GM23338 (cell line): ENCODE results near the gene FBN3. TPM values are rescaled to one million over a fixed set of nuclear protein-coding genes. Genes with fewer than 3 reads are reported as not detected.

Source experiments
- ATAC-seq: fragments of 200-7000 bp; cut with Tn5 transposase; 3 replicates; pipeline ENCODE4 v1.9.1; 2020
- DNase-seq: peaks from one replicate; pipeline ENCODE4 v3.0.0-alpha.2; 2015; ENCODE audit warnings: low spot score
- H2AFZ ChIP-seq: fragments of 200-600 bp; sonication (generic); 2 replicates; pipeline ENCODE4 v1.8.0; 2016; ENCODE audit warnings: antibody characterized with exemption, mild to moderate bottlenecking, moderate library complexity
- H3F3A ChIP-seq: fragments of 200-600 bp; sonication (generic); replicated peaks from 2 replicates; pipeline ENCODE4 v1.8.0; 2017; ENCODE audit warnings: antibody characterized with exemption, mixed run types, low read depth
- H3K27ac ChIP-seq: fragments of 200-600 bp; sonication (generic); 2 replicates; pipeline ENCODE4 v1.6.1; 2016; ENCODE audit warnings: low read depth
- H3K27me3 ChIP-seq: fragments of 200-600 bp; sonication (generic); 2 replicates; pipeline ENCODE4 v1.8.0; 2016; ENCODE audit warnings: mild to moderate bottlenecking, mixed run types, moderate library complexity; ENCODE audit not compliant: insufficient read depth
- H3K36me3 ChIP-seq: fragments of 200-600 bp; sonication (generic); 2 replicates; pipeline ENCODE4 v1.8.0; 2016; ENCODE audit warnings: mild to moderate bottlenecking; ENCODE audit not compliant: insufficient read depth
- H3K4me1 ChIP-seq: fragments of 200-600 bp; sonication (generic); 2 replicates; pipeline ENCODE4 v1.8.0; 2016; ENCODE audit warnings: mild to moderate bottlenecking, moderate library complexity; ENCODE audit not compliant: insufficient read depth
- H3K4me2 ChIP-seq: fragments of 200-600 bp; sonication (generic); 2 replicates; pipeline ENCODE4 v1.7.1; 2017; ENCODE audit warnings: mixed run types
- H3K4me3 ChIP-seq: fragments of 200-600 bp; sonication (generic); 2 replicates; pipeline ENCODE4 v1.6.1; 2016; ENCODE audit warnings: mixed run types
- H3K79me2 ChIP-seq: fragments of 200-600 bp; sonication (generic); replicated peaks from 2 replicates; pipeline ENCODE4 v1.8.0; 2017; ENCODE audit warnings: mild to moderate bottlenecking; ENCODE audit not compliant: insufficient read depth
- H3K9me2 ChIP-seq: fragments of 200-600 bp; sonication (generic); 2 replicates; pipeline ENCODE4 v1.8.0; 2017; ENCODE audit not compliant: insufficient read depth
- H4K20me1 ChIP-seq: fragments of 200-600 bp; sonication (generic); replicated peaks from 2 replicates; pipeline ENCODE4 v1.8.0; 2017; ENCODE audit warnings: mild to moderate bottlenecking; ENCODE audit not compliant: insufficient read depth
- H3K27ac Mint-ChIP-seq: 2 replicates; pipeline ENCODE4 v1.8.0; 2020; ENCODE audit warnings: inconsistent platforms, mild to moderate bottlenecking, moderate library complexity, mixed read lengths
- H3K27me3 Mint-ChIP-seq: 3 replicates; pipeline ENCODE4 v1.8.0; 2022; ENCODE audit warnings: low read depth, mild to moderate bottlenecking, moderate library complexity, mixed read lengths, inconsistent platforms; ENCODE audit not compliant: insufficient read depth, poor library complexity
- H3K36me3 Mint-ChIP-seq: 3 replicates; pipeline ENCODE4 v1.8.0; 2021; ENCODE audit warnings: low read depth, mild to moderate bottlenecking, inconsistent platforms, moderate library complexity, mixed read lengths
- H3K4me1 Mint-ChIP-seq: 3 replicates; pipeline ENCODE4 v1.8.0; 2020; ENCODE audit warnings: mild to moderate bottlenecking, inconsistent platforms, mixed read lengths
- H3K4me3 Mint-ChIP-seq: 3 replicates; pipeline ENCODE4 v1.8.0; 2021; ENCODE audit warnings: moderate library complexity, mild to moderate bottlenecking, inconsistent platforms, mixed read lengths
- H3K9me3 Mint-ChIP-seq: 3 replicates; pipeline ENCODE4 v1.8.0; 2020; ENCODE audit warnings: moderate library complexity, mild to moderate bottlenecking, inconsistent platforms, mixed read lengths
- CREB1 ChIP-seq: fragments of 250-450 bp; sonication (Bioruptor Pico); IDR thresholded peaks from 2 replicates; pipeline ENCODE4 v1.5.0; 2020; ENCODE audit warnings: low read depth, mild to moderate bottlenecking, moderate library complexity
- EZH2 ChIP-seq: fragments of 200-600 bp; sonication (generic); IDR thresholded peaks from one replicate; pipeline ENCODE4 v1.8.0; 2017; ENCODE audit warnings: antibody characterized with exemption, mild to moderate bottlenecking, low read depth; ENCODE audit not compliant: unreplicated experiment
- EZH2phosphoT487 ChIP-seq: fragments of 200-600 bp; sonication (generic); IDR thresholded peaks from one replicate; pipeline ENCODE4 v1.8.1; 2018; ENCODE audit warnings: antibody characterized with exemption; ENCODE audit not compliant: unreplicated experiment
- NANOG ChIP-seq: IDR thresholded peaks from 2 replicates; pipeline ENCODE4 v1.6.1; 2016; ENCODE audit warnings: antibody characterized with exemption, borderline replicate concordance
- ZNF114 ChIP-seq: fragments of 250-450 bp; sonication (Bioruptor Pico); IDR thresholded peaks from 2 replicates; pipeline ENCODE4 v1.5.0; 2020; ENCODE audit warnings: mild to moderate bottlenecking, moderate library complexity
- ZNF331 ChIP-seq: fragments of 250-450 bp; sonication (Bioruptor Pico); IDR thresholded peaks from 2 replicates; pipeline ENCODE4 v1.5.0; 2020; ENCODE audit warnings: low read depth, mild to moderate bottlenecking, moderate library complexity
- ZNF462 ChIP-seq: fragments of 250-450 bp; sonication (Bioruptor Pico); IDR thresholded peaks from 2 replicates; pipeline ENCODE4 v1.5.0; 2020; ENCODE audit warnings: mild to moderate bottlenecking, moderate library complexity
- polyA plus RNA-seq: library from polyadenylated mRNA; unstranded; fragments of >200 nt; fragmentation: Nextera tagmentation; extraction: Ambion mirVana; gene quantifications from 2 replicates; pipeline ENCODE4 v1.2.1, GENCODE V29; 2016
- total RNA-seq: library from RNA; depleted of rRNA; stranded (reverse); fragments of >200 nt; shearing (Covaris generic); gene quantifications from 2 replicates; pipeline ENCODE4 v1.2.3, GENCODE V29; 2014

FBN3 gene
- total and polyA plus RNA-seq, 2 experiments from 2014 or later = 8.5 to 54.5 TPM

- Mint-ChIP-seq H3K27ac (no peak overlapping the region), H3K4me3 (no peak overlapping the region), H3K27me3 (peaks cover 16% of the 10 kb centered on the region), H3K9me3 (no peaks in the 10 kb centered on the region), H3K4me1 (no peaks in the 10 kb centered on the region; the same call in 2 of the 3 replicates), H3K36me3 (no peaks in the 10 kb centered on the region)
- H3K9me2 ChIP-seq = no peaks in the 10 kb centered on the region
- H3K36me3 ChIP-seq = no peaks in the 10 kb centered on the region
- no peaks in the 10 kb centered on the region for H4K20me1 ChIP-seq
- H2AFZ ChIP-seq = no peak overlapping the region
- no peak overlapping the region for H3K27ac ChIP-seq
- H3F3A ChIP-seq = 0 out of 2 replicates have a peak, but pooled peaks cover 3% of the 10 kb centered on the region
- H3K4me1 ChIP-seq = no peaks in the 10 kb centered on the region
- H3K79me2 ChIP-seq = no peaks in the 10 kb centered on the region
- ATAC-seq (no peak), DNase-seq (no peak)
- no peak for TF ChIP-seq NANOG
- no peak for TF ChIP-seq ZNF462 (CRISPR knock-in tag)
- no peak for TF ChIP-seq ZNF114 (CRISPR knock-in tag)
- no peak for TF ChIP-seq ZNF331
- no peak for TF ChIP-seq EZH2phosphoT487
- no peak for TF ChIP-seq EZH2
- no peak for TF ChIP-seq CREB1 (CRISPR knock-in tag)
- no peak overlapping the region for H3K4me3 ChIP-seq
- no peak overlapping the region for H3K4me2 ChIP-seq
- peaks cover 5% of the 10 kb centered on the region; the same call in 1 of the 2 replicates for H3K27me3 ChIP-seq
These were observed 103.4 kb downstream of the FBN3 start for GRCh38 chr19:8045872-8046568.
